Measurements from ENCODE around the gene MCC. TPM values are rescaled to one million over a fixed set of nuclear protein-coding genes. Genes with fewer than 3 reads are reported as not detected.
A peak's percentile ranks its signal among the peaks of the same experiment; 100 is the strongest.

MCC gene
- total and polyA plus RNA-seq, 2 of the 4 experiments (the other 2 are of a cell fraction), result 5.0 to 20.6 TPM

DNA sequence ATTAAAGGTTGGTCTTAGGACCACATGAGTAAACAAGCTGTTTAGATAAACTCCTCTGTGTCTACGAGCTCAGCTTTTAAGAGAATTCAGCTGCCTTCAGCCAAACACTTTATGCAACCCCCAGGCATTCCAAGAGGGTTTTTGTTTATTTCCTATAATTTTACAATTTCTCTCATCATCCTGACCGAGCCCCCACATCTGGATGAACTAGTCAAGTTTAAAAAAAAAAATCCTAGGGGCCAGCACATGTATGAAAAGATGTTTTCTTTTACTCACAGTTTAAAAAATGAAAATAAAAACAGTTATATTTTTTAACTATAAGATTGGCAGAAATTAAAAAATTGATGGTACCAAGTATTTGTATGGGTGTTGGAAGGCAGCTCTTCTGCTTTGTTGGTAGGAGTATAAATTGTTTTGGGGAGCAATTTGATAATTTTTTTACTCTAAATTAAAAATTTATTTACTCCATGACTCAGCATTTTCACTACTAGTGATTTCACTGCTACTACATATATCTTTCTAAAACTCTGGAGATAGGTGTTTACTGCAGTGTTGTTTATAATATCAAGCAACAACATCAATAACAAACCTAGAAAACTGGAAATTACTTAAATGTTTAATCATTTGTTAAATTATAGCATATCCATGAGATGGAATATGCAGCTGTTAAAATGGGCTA, 43.4 kb upstream of the MCC start:
- Histone ChIP-seq H3K9me1 (ENCODE audit: insufficient read depth, low read length) (no peaks in the 10 kb centered on the region), H3K79me1 (ENCODE audit: low read depth in 1 of 2, low read length in 2 of 2) (peaks cover 6 to 8% of the 10 kb centered on the region in 2 experiments; a peak in 3 of 4 replicates), H4K8ac (ENCODE audit: low read depth in 2 of 2, low read length in 2 of 2) (no peak overlapping the region), H3K27me3 (ENCODE audit: control insufficient read depth, insufficient read depth, low read length) (no peaks in the 10 kb centered on the region), H2AK9ac (replicated peaks; ENCODE audit: low read depth, low read length, poor library complexity) (no peak overlapping the region), H3K14ac (replicated peaks; ENCODE audit: low read depth, low read length) (no peak overlapping the region), H2BK120ac (ENCODE audit: low read depth, low read length) (no peak overlapping the region), H3K56ac (ENCODE audit: extremely low read depth, insufficient read depth, low read length) (no peak overlapping the region), H2BK15ac (ENCODE audit: low read depth, low read length) (no peak overlapping the region), H3K9ac (ENCODE audit: low read depth, low read length) (no peak overlapping the region), H4K91ac (ENCODE audit: insufficient read depth, low read depth, low read length) (no peak overlapping the region), H3K36me3 (ENCODE audit: control insufficient read depth, insufficient read depth, low read length) (peaks cover 17% of the 10 kb centered on the region), H4K20me1 (ENCODE audit: insufficient read depth, low read length) (no peaks in the 10 kb centered on the region; the same call in 1 of the 2 replicates), H3K9me3 (ENCODE audit: control insufficient read depth, insufficient read depth, low read length) (peaks cover 7% of the 10 kb centered on the region), H3K4me1 (ENCODE audit: control insufficient read depth, insufficient read depth, low read length) (peaks cover 2% of the 10 kb centered on the region), H3K4me2 (ENCODE audit: low read depth, low read length) (no peak overlapping the region), H3K18ac (ENCODE audit: low read depth, low read length) (no peak overlapping the region), H3K4me3 (ENCODE audit: insufficient read depth, low read depth, low read length) (no peak overlapping the region), H3K27ac (ENCODE audit: insufficient read depth, low read length) (no peak overlapping the region), H3K23ac (ENCODE audit: low read depth, low read length) (no peak overlapping the region), H2AFZ (replicated peaks; ENCODE audit: low read length, poor library complexity) (no peak overlapping the region), H2AK5ac (ENCODE audit: low read depth, low read length) (no peak overlapping the region), H3K4ac (ENCODE audit: low read depth, low read length) (no peak overlapping the region), H2BK20ac (ENCODE audit: low read depth, low read length) (no peak overlapping the region), H4K5ac (ENCODE audit: low read depth, low read length) (no peak overlapping the region), H2BK5ac (ENCODE audit: low read depth, low read length, poor library complexity, severe bottlenecking) (peak overlapping the region; percentile 13)
- in situ Hi-C loops (cut with MboI; ENCODE audit: low sequenced_read_pairs) (no loop called here), intact Hi-C loops (cut with micrococcal nuclease) (no loop called here), dilution Hi-C loops (cut with HindIII; ENCODE audit: low sequenced_read_pairs, unreplicated experiment) (no loop called here)
- POLR2A ChIA-PET (ENCODE audit: unreplicated experiment), result no interaction called here
- no TSS peak for BruUV-seq (replicated peaks)
- CTCF ChIA-PET, result interaction anchor here (0.6 kb wide), 1 partner anchor 13 kb away, joined by 4 read pairs; no protein-coding TSS in a partner anchor
- DNase-seq (no peak), ATAC-seq (ENCODE audit: low read depth) (no peak)
- peak; percentile 85 for TF ChIP-seq MAFK (IDR thresholded peaks at IDR 0.05; ENCODE audit: low read depth, low read length)
- no peak for TF ChIP-seq CEBPB (IDR thresholded peaks at IDR 0.05; ENCODE audit: low read depth, low read length)
- TF ChIP-seq NFE2L2 (IDR thresholded peaks at IDR 0.05; ENCODE audit: low read depth, low read length), result peak; percentile 95
- no CpG with 5 or more reads among the region's 2 CpGs for WGBS, 2 experiments (ENCODE audit: extremely low coverage in 2 of 2, insufficient read length in 1 of 2)
